GM19438 (cell line): Measurements from ENCODE around the gene MTA3.
"Not testable (repeated sequence)": the region's sequence is repeated elsewhere in the genome, so short reads cannot be mapped to it uniquely, and the experiment has no call there.

Source experiments
- ATAC-seq: cut with Tn5 transposase; IDR thresholded peaks from one replicate; pipeline ENCODE4 v1.9.1; 2021; ENCODE audit warnings: low read depth; ENCODE audit not compliant: unreplicated experiment

Gene MTA3

DNA sequence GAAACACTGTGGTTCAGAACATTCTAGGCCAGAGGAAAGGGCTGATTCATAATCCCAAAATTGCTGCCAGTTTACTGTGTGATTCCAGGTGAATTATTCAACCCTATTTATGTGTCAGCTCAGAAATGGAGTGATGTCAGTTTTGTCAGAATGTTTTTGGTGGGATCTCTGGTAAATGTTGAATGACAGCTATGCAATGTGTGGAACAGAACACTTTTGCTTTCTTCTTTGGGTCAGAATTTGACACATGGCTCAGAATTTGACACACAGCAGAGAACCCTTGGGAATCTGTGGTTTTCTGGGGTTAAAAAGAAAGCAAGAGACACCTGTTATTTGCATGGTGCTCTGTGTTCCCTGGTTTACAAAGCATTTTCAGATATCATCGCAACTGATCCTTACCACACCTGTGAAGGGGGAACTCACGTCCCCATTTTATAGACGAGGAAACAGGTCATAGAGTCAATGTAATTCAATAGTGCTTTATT, 1.6 kb upstream of the MTA3 start:
- ATAC-seq, result no peak

- ATAC-seq, result no peak
These were observed 1.1 kb upstream of the MTA3 start for GRCh38 chr2:42567364-42567763.

DNA sequence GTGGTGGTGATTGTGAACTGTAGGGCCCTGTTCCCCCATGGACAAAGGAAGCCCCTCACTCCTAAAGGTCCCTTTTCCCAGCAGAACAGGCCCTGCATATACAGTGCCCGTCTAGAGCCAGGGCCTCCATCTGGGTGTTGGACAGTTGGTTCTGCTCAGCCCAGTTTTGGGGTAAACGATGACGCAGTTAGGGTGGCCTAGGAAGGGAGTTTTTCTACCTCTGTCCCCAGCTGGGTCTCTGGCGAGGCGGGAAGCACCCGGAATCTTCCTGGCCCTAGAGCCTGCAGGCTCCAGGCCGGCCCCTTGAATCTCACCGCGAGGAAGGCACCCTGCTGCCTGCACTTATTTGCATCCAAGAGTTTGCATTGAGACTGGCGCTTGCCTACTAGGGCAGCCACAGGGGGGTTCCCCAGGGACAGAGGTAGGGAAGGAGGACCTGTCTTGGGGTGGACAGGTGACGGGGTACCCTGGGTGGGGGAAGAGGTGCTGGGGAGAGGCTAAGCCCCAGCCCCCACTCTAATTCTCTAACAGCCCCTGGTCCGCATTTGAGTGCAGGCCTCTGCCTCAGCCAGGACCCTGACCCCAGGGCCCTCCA, 529 bp upstream of the MTA3 start:
- ATAC-seq, result peak; percentile 68

DNA sequence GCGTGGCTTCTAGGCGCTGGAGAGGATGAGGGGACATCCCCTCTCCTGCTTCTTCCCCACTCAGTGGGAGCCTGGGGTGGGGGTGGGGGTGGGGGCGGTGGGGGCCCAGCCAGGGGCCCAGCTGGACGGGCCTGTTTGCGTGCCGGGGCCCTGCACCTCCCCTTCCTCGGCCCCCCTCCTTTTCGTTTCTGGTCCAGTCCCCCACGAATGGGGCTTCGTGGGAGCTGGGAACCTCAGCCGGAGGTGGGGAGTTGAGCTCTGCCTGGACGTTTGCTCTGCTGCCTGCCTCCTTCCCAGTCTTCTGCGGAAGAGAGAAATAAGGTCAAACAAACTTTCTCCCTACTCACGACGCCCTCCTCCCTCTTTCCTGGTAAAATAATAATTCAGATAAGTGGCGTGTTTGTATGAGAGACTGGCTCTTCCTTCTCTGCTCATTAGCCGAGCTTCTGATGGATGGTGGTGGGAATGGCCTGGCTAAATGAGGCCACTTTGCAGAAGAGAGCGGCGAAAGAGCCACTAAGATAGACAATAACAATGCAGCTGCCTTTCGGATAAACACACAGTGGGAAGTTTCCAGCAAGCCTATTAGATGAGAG, 782 bp downstream of the MTA3 start:
- peak; percentile 2 for ATAC-seq

DNA sequence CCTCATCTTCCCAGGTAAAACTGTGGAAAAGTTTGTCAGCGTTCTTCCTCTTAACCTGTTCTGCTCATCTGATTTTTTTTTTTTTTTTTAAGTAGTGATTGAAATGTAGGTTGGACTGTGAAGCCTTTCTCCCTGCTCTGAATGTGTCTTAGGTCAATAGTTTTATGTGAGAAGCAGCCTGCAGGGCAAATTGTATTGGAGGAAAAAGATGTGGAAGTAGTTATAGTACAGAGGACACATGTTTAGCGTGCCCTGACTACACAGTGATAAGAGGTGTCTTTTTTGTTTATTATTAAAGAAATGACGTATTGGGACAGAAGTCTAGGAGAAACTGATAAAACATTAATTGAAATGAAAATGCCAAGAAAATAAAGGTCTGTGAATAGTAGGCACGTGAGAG, 1.5 kb downstream of the MTA3 start:
- no peak for ATAC-seq

GRCh38 chr2:42572297-42573081, 4.1 kb downstream of the MTA3 start:
- ATAC-seq, result no peak

DNA sequence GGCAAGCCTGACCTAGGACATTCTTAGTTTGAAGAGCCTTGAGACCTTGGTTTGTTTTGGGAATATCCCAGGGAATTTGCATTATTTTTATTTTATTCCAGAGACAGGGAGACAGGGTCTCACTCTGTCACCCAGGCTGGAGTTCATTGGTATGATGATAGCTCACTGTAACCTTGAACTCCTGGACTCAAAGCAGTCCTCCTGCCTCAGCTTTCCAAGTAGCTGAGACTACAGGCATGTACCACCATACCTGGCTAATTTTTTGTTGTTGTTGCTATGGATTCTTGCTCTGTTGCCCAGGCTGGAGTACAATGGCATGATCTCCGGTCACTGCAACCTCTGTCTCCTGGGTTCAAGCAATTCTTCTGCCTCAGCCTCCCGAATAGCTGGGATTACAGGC, 4.8 kb downstream of the MTA3 start:
- ATAC-seq, result no peak

DNA sequence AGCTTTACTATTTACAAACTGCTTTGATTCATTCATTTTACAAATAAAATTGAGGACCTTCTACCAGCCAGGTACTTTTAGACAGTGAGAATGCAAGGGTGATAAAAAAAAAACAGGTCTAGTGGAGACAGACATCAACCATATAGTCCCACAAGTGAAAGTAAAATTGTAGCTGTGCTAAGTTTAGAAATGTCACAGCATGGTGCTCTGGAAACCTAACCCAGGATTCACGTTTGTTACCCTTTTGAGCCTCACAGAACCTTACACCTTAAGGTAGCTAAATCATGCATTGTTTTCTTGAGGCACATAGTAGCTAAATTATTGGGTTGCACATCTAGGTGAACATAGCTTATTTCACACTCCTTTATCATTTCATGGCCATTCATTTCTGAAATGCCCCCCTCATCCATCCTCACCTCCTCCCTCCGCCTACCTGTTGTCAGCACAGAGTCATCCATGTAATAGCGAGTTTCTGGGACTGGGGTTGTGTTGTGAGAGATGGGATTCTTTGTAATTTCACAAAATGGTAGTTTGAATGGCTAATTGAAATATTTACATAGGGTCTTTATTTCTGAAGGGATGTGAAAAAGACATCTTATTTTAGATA, 7.1 kb downstream of the MTA3 start:
- ATAC-seq, result no peak

GRCh38 chr2:42578621-42579020, 10.2 kb downstream of the MTA3 start:
- ATAC-seq, result no peak

DNA sequence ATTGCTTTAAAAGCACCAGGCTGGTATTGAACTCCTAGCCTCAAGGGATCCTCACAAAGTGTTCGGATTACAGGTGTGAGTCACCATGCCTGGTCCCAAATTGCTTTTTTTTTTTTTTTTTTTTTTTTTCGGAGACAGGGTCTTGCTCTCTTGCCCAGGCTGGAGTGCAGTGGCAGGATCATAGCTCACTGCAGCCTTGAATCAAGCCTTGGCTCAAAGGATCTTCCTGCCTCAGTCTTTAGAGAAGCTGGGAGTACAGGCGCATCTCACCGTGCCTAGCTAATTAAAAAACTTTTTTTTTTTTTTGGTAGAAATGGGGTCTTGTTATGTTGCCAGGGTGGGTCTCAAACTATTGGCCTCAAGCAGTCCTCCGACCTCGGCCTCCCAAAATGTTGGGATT, 12.8 kb downstream of the MTA3 start:
- ATAC-seq, result no peak

DNA sequence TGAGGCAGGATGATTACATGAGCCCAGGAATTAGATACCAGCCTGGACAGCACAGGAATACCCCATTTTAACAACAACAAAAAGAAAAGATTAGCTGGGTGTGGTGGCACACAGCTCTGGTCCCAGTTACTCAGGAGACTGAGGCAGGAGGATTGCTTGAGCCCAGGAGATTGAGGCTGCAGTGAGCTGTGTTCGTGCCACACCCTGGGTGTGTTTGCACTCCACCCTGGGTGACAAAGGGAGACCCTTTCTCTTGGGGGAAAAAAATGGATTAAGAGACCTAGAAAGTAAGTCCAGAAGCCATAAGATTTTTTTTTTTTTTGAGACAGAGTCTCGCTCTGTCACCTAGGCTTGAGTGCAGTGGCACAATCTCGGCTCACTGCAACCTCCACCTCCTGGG, 16.2 kb downstream of the MTA3 start:
- not testable (repeated sequence) for ATAC-seq

DNA sequence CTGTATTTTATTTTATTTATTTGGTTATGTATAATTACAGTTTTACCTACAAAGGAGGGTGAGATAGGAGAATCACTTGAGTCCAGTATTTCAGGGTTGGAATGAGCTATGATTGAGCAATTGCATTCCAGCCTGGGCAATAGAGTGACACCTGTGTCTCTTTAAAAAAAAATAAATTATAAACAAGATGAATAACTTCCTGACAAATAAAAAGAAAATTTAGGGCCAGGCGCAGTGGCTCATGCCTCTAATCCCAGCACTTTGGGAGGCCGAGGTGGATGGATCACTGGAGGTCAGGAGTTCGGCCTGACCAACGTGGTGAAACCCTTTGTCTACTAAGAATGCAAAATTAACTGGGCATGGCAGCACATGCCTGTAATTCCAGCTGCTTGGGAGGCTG, 17.3 kb downstream of the MTA3 start:
- no peak for ATAC-seq

DNA sequence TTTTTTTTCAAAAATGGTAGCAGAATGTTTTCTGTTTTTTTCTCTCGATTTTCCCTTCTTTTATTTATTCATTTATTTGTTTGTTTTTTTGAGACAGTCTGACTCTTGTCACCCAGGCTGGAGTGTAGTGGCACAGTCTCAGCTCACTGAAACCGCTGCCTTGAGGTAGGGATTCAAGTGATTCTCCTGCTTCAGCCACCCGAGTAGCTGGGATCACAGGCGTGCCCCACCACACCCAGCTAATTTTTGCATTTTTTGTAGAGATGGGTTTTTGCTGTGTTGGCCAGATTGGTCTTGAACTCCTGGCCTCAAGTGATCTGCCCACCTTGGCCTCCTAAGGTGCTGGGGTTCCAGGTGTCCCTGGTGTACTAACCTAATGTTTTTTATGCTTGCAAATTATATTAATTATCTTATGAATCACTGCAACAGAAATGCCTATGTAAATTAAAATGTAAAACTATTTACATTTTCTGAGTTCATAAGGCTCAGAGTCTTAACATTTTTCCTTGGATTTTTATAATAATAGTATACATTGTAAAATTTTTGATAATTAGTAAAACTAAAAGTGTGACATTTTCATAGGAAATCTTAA, 19.2 kb downstream of the MTA3 start:
- no peak for ATAC-seq

GRCh38 chr2:42588121-42588520, 19.7 kb downstream of the MTA3 start:
- ATAC-seq, result no peak

DNA sequence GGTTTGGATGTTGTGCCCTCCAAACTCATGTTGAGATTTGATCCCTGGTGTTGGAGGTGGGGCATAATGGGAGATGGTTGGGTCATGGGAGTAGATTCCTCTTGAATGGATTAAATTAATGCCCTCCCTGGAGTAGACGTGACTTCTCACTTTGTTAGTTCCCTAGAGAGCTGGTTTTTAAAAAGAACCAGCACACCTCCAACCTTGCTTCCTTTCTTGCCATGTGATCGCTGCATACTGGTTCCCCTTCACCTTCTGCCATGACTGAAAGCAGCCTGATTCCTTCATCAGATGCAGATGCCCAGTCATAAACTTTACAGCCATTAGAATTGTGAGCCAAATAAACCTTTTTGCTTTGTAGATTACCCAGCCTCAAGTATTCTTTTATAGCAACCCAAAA, 21.7 kb downstream of the MTA3 start:
- no peak for ATAC-seq

GRCh38 chr2:42593282-42593681, 24.9 kb downstream of the MTA3 start:
- no peak for ATAC-seq

- no peak for ATAC-seq
These were observed 30.2 kb downstream of the MTA3 start for GRCh38 chr2:42598656-42599055.

DNA sequence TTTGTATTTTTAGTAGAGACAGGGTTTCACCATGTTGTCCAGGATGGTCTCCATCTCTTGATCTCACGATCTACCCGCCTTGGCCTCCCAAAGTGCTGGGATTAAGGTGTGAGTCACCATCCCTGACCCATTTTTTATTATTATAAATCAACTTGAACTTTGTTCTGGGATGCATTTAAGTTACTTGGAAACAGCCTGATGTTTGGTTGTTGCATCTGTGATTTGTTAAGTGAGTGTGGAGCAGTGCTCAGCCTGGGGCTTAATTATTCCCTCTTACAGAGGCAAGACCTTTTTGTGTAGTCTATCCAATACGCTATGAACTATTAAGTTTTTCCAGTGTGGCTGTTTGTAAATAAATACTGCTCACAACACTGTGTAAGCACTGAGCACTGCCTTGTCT, 32.6 kb downstream of the MTA3 start:
- no peak for ATAC-seq

DNA sequence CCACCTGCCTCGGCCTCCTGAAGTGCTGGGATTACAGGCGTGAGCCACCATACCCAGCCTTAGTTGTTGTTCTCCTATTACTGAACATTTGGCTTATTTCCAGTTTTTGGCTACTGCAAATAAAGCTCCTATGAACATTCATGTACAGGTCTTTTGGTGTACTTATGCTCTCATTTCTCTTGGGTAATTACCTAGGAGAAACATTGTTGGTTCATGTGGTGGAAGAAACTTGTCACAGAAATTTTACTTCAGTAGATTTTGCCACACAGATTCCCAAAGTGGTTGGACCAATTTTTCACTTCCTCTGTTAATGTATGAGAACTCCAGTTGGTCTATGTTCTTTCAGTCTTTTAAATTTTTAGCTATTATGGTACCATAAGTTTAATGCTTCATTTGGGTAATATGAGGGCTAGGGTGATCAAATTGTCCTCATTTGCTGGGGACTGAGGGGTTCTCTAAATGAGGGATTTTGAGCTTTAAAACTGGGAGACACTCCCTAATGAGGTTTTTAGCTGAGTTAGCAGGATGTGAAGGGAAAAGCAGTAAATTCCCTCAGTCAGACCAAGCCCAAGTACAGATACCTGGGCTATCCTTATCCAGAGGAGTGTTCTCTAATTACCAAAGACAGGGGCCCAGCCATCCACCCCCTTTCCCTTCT, 33.9 kb downstream of the MTA3 start:
- ATAC-seq, result no peak

DNA sequence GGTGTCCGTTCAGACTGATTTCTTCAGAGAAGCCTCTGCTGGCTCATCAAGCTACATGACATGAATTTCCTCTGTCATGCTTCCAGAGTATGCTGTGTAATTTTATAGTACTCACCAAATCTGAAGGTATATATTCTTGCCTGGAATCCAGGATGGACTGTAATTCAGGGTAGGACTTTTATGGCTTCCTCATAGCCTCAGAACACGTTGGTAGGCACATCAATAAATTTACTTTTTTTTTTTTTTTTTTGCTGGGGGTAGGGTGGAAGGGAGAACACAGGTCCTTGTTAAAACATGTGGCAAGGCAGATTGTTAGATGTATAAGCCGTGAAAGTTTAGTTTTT, 34.4 kb downstream of the MTA3 start:
- no peak for ATAC-seq
